Immature natural killer cell (primary cell): ENCODE results near the gene SLC10A7. TPM values are rescaled to one million over a fixed set of nuclear protein-coding genes. Genes with fewer than 3 reads are reported as not detected.
A peak's percentile ranks its signal among the peaks of the same experiment; 100 is the strongest.

Source experiments
- DNase-seq, 3 donors: peaks; one replicate each; pipeline ENCODE4 v3.0.0; 2022; ENCODE audit warnings: mixed read lengths in 1 of 3
- H3K27ac Mint-ChIP-seq, 6 donors: one replicate each; pipeline ENCODE4 v1.8.0; 2020; ENCODE audit warnings: mixed read lengths in 6 of 6, mild to moderate bottlenecking in 5 of 6, inconsistent platforms in 4 of 6, moderate library complexity in 3 of 6
- H3K27me3 Mint-ChIP-seq, 3 donors: one replicate each; pipeline ENCODE4 v1.8.0; 2020 to 2021; ENCODE audit warnings: low read depth in 3 of 3, mild to moderate bottlenecking in 3 of 3, mixed read lengths in 3 of 3, moderate library complexity in 3 of 3, inconsistent platforms in 1 of 3
- H3K36me3 Mint-ChIP-seq, 3 donors: one replicate each; pipeline ENCODE4 v1.8.0; 2020; ENCODE audit warnings: mixed read lengths in 3 of 3, inconsistent platforms in 2 of 3, mild to moderate bottlenecking in 2 of 3
- H3K4me1 Mint-ChIP-seq, 2 donors: one replicate each; pipeline ENCODE4 v1.8.0; 2020; ENCODE audit warnings: inconsistent platforms in 2 of 2, mild to moderate bottlenecking in 2 of 2, mixed read lengths in 2 of 2, moderate library complexity in 1 of 2
- H3K4me3 Mint-ChIP-seq, 5 donors: one replicate each; pipeline ENCODE4 v1.8.0; 2020; ENCODE audit warnings: mild to moderate bottlenecking in 5 of 5, mixed read lengths in 5 of 5, inconsistent platforms in 3 of 5, moderate library complexity in 3 of 5
- H3K9me3 Mint-ChIP-seq, 6 donors: one replicate each; pipeline ENCODE4 v1.8.0; 2020; ENCODE audit warnings: mild to moderate bottlenecking in 6 of 6, mixed read lengths in 6 of 6, inconsistent platforms in 4 of 6, moderate library complexity in 3 of 6
- polyA plus RNA-seq, 3 donors: library from polyadenylated mRNA; unstranded; fragments of 300-500 nt; fragmentation: Illumina TruSeq; gene quantifications; one replicate each; pipeline ENCODE4 v1.2.3, GENCODE V29; 2021

Gene SLC10A7
- polyA plus RNA-seq, 3 donors from 2014 or later = 8.0 to 13.4 (median 8.8) TPM

- no peak overlapping the region for H3K27ac Mint-ChIP-seq
- peaks cover 3 to 12% (median 9%) of the 10 kb centered on the region in 3 donors for H3K27me3 Mint-ChIP-seq
- no peak for DNase-seq
- H3K4me3 Mint-ChIP-seq = no peak overlapping the region
- H3K4me1 Mint-ChIP-seq = peaks cover 0 to 4% of the 10 kb centered on the region in 2 donors
- no peaks in the 10 kb centered on the region for H3K9me3 Mint-ChIP-seq
- no peaks in the 10 kb centered on the region for H3K36me3 Mint-ChIP-seq
Observed at GRCh38 chr4:146237092-146237491, 284.6 kb downstream of the SLC10A7 start.

- no peak overlapping the region for H3K4me3 Mint-ChIP-seq
- no peaks in the 10 kb centered on the region for H3K9me3 Mint-ChIP-seq
- no peak for DNase-seq
- H3K36me3 Mint-ChIP-seq = no peaks in the 10 kb centered on the region
- H3K27me3 Mint-ChIP-seq = peaks cover 3 to 9% (median 8%) of the 10 kb centered on the region in 3 donors
- H3K27ac Mint-ChIP-seq = peak overlapping the region in 1 of 6 donors; percentile 18
- no peaks in the 10 kb centered on the region for H3K4me1 Mint-ChIP-seq
Observed at GRCh38 chr4:146236216-146236615, 285.5 kb downstream of the SLC10A7 start.

GRCh38 chr4:146235654-146236177 lies 286.0 kb downstream of the SLC10A7 start:
- Mint-ChIP-seq H3K36me3 (no peaks in the 10 kb centered on the region), H3K9me3 (no peaks in the 10 kb centered on the region), H3K4me1 (no peaks in the 10 kb centered on the region), H3K4me3 (no peak overlapping the region), H3K27ac (no peak overlapping the region), H3K27me3 (peaks cover 3 to 9% (median 8%) of the 10 kb centered on the region in 3 donors)
- DNase-seq = no peak

GRCh38 chr4:146232131-146232722 lies 289.5 kb downstream of the SLC10A7 start:
- Mint-ChIP-seq H3K4me1 (no peaks in the 10 kb centered on the region), H3K4me3 (no peak overlapping the region), H3K27ac (no peak overlapping the region), H3K27me3 (peaks cover 1 to 8% (median 5%) of the 10 kb centered on the region in 3 donors), H3K9me3 (no peaks in the 10 kb centered on the region), H3K36me3 (no peaks in the 10 kb centered on the region)
- no peak for DNase-seq

- peaks cover under 1 to 5% (median 5%) of the 10 kb centered on the region in 3 donors for H3K27me3 Mint-ChIP-seq
- no peak overlapping the region for H3K4me3 Mint-ChIP-seq
- DNase-seq = no peak
- no peaks in the 10 kb centered on the region for H3K36me3 Mint-ChIP-seq
- no peaks in the 10 kb centered on the region for H3K9me3 Mint-ChIP-seq
- no peak overlapping the region for H3K27ac Mint-ChIP-seq
- H3K4me1 Mint-ChIP-seq = no peaks in the 10 kb centered on the region
Observed at GRCh38 chr4:146229406-146229805, 292.3 kb downstream of the SLC10A7 start.

- no peaks in the 10 kb centered on the region for H3K36me3 Mint-ChIP-seq
- DNase-seq = no peak
- H3K27ac Mint-ChIP-seq = no peak overlapping the region
- H3K9me3 Mint-ChIP-seq = no peaks in the 10 kb centered on the region
- no peak overlapping the region for H3K4me3 Mint-ChIP-seq
- H3K27me3 Mint-ChIP-seq = peaks cover 2 to 5% (median 2%) of the 10 kb centered on the region in 3 donors
- H3K4me1 Mint-ChIP-seq = no peaks in the 10 kb centered on the region
Observed at GRCh38 chr4:146224326-146224966, 297.3 kb downstream of the SLC10A7 start.

- Mint-ChIP-seq H3K36me3 (no peaks in the 10 kb centered on the region), H3K27me3 (peaks cover 0 to 2% (median 2%) of the 10 kb centered on the region in 3 donors), H3K4me1 (no peaks in the 10 kb centered on the region), H3K9me3 (no peaks in the 10 kb centered on the region), H3K27ac (no peak overlapping the region), H3K4me3 (no peak overlapping the region)
- no peak for DNase-seq
Observed at GRCh38 chr4:146222313-146222712, 299.4 kb downstream of the SLC10A7 start.

- Mint-ChIP-seq H3K27ac (peak within 1 kb of the TSS in 1 of 6 donors; percentile 23), H3K27me3 (peaks cover 1 to 4% (median 3%) of the 10 kb centered on the region in 3 donors), H3K4me3 (no peak within 1 kb of the TSS), H3K9me3 (no peaks in the 10 kb centered on the region), H3K4me1 (no peaks in the 10 kb centered on the region), H3K36me3 (no peaks in the 10 kb centered on the region)
- DNase-seq = no peak
Observed at GRCh38 chr4:146214238-146214637, 307.5 kb downstream of the SLC10A7 start, which contains the start of gene REELD1. REELD1 (plus strand) TSS chr4:146214538; CDS start chr4:146216953, 2,415 bp downstream.

GRCh38 chr4:146212781-146213180 lies 309.0 kb downstream of the SLC10A7 start:
- DNase-seq = no peak
- no peaks in the 10 kb centered on the region for H3K9me3 Mint-ChIP-seq
- H3K36me3 Mint-ChIP-seq = peaks cover 0 to 3% (median 0%) of the 10 kb centered on the region in 3 donors
- H3K27ac Mint-ChIP-seq = no peak overlapping the region
- no peaks in the 10 kb centered on the region for H3K4me1 Mint-ChIP-seq
- H3K27me3 Mint-ChIP-seq = peaks cover 1 to 4% (median 3%) of the 10 kb centered on the region in 3 donors
- no peak overlapping the region for H3K4me3 Mint-ChIP-seq

GRCh38 chr4:146211440-146211839 lies 310.3 kb downstream of the SLC10A7 start:
- peaks cover 1 to 4% (median 3%) of the 10 kb centered on the region in 3 donors for H3K27me3 Mint-ChIP-seq
- H3K9me3 Mint-ChIP-seq = no peaks in the 10 kb centered on the region
- no peak for DNase-seq
- no peaks in the 10 kb centered on the region for H3K4me1 Mint-ChIP-seq
- peaks cover 0 to 3% (median 0%) of the 10 kb centered on the region in 3 donors for H3K36me3 Mint-ChIP-seq
- H3K27ac Mint-ChIP-seq = peak overlapping the region in 1 of 6 donors; percentile 43
- no peak overlapping the region for H3K4me3 Mint-ChIP-seq

- H3K9me3 Mint-ChIP-seq = no peaks in the 10 kb centered on the region
- H3K4me3 Mint-ChIP-seq = no peak overlapping the region
- H3K27me3 Mint-ChIP-seq = peaks cover 1 to 4% (median 3%) of the 10 kb centered on the region in 3 donors
- H3K4me1 Mint-ChIP-seq = no peaks in the 10 kb centered on the region
- H3K27ac Mint-ChIP-seq = no peak overlapping the region
- no peak for DNase-seq
- peaks cover 0 to 3% (median 0%) of the 10 kb centered on the region in 3 donors for H3K36me3 Mint-ChIP-seq
Observed at GRCh38 chr4:146210890-146211289, 310.9 kb downstream of the SLC10A7 start.

GRCh38 chr4:146207410-146207809 lies 314.3 kb downstream of the SLC10A7 start:
- Mint-ChIP-seq H3K36me3 (peaks cover 4 to 15% (median 13%) of the 10 kb centered on the region in 3 donors), H3K9me3 (peaks cover 0 to 5% (median 0%) of the 10 kb centered on the region in 6 donors), H3K27me3 (peaks cover 1 to 2% (median 1%) of the 10 kb centered on the region in 3 donors), H3K27ac (no peak overlapping the region), H3K4me3 (no peak overlapping the region), H3K4me1 (no peaks in the 10 kb centered on the region)
- no peak for DNase-seq
